Thymus (tissue), 11 donors: ENCODE measurements around the gene CEP76. TPM values are rescaled to one million over a fixed set of nuclear protein-coding genes. Genes with fewer than 3 reads are reported as not detected.

ENCODE experiments used
- DNase-seq, 9 donors: peaks; one replicate each; pipeline ENCODE4 v3.0.0-alpha.2; 2013; ENCODE audit warnings: low spot score in 9 of 9, low read depth in 6 of 9, missing footprints in 1 of 9
- H3K27ac ChIP-seq, 2 donors: one replicate each; pipeline ENCODE4 v1.5.1; 2013; ENCODE audit warnings: control low read depth in 1 of 2, low read depth in 1 of 2, low read length in 1 of 2, mild to moderate bottlenecking in 1 of 2, moderate library complexity in 1 of 2
- H3K27me3 ChIP-seq, 2 donors: one replicate each; pipeline ENCODE4 v1.5.1; 2013; ENCODE audit warnings: low read length in 1 of 2; ENCODE audit not compliant: control insufficient read depth in 2 of 2, insufficient read depth in 1 of 2
- H3K36me3 ChIP-seq, 2 donors: one replicate each; pipeline ENCODE4 v1.5.1; 2013; ENCODE audit warnings: low read length in 1 of 2, mild to moderate bottlenecking in 1 of 2, moderate library complexity in 1 of 2; ENCODE audit not compliant: control insufficient read depth in 2 of 2, insufficient read depth in 2 of 2
- H3K4me1 ChIP-seq, 2 donors: one replicate each; pipeline ENCODE4 v1.5.1; 2013; ENCODE audit warnings: low read length in 2 of 2; ENCODE audit not compliant: control insufficient read depth in 2 of 2, insufficient read depth in 2 of 2
- H3K4me3 ChIP-seq, 2 donors: one replicate each; pipeline ENCODE4 v1.5.1; 2013; ENCODE audit warnings: low read length in 2 of 2, control low read depth in 1 of 2, mild to moderate bottlenecking in 1 of 2
- H3K9me3 ChIP-seq, 2 donors: one replicate each; pipeline ENCODE4 v1.5.1; 2013; ENCODE audit warnings: low read length in 1 of 2, mild to moderate bottlenecking in 1 of 2; ENCODE audit not compliant: control insufficient read depth in 2 of 2, insufficient read depth in 1 of 2
- WGBS: extraction: QIAGEN DNeasy Blood & Tissue Kit; methylation state at CpG from one replicate; pipeline ENCODE4 v1.1.7; 2013; 5-methylcytosine and 5-hydroxymethylcytosine counted together
- polyA plus RNA-seq: library from polyadenylated mRNA; stranded (reverse); fragments of 200-250 nt; gene quantifications from one replicate; pipeline ENCODE4 v1.2.3, GENCODE V29; 2013
- total RNA-seq: library from RNA; stranded (reverse); fragments of 120-200 nt; gene quantifications from one replicate; pipeline ENCODE4 v1.2.4, GENCODE V29; 2013
- donor health status: healthy.

Gene CEP76
- total and polyA plus RNA-seq, 2 donors, result 4.7 to 14.4 TPM

DNA sequence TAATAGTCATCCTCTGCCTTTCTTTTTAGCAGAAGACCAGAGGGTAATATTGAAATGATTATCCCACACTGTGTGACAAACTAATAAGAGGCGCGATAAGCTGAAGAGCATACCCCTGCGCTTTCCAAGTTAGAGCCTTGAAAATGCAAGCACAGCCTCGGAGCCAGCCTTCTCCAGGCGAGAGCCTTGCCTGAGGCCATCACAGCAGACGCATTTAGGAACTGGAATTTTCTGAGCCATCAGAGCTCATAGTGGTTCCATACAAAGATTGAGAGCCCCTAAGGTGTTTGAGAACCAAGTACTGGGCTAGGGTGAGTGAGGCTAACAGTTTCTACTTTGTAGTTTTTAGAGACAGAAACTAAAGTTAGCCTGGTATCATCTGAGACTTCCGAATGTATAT lies 20.2 kb upstream of the CEP76 start:
- Histone ChIP-seq H3K36me3 (peaks cover 44 to 82% of the 10 kb centered on the region in 2 donors), H3K4me3 (no peak overlapping the region), H3K27ac (no peak overlapping the region), H3K4me1 (peaks cover 0 to 6% of the 10 kb centered on the region in 2 donors), H3K9me3 (no peaks in the 10 kb centered on the region), H3K27me3 (no peaks in the 10 kb centered on the region)
- DNase-seq, result no peak
- 85% methylated on average over 7 of the region's 7 CpGs for WGBS

DNA sequence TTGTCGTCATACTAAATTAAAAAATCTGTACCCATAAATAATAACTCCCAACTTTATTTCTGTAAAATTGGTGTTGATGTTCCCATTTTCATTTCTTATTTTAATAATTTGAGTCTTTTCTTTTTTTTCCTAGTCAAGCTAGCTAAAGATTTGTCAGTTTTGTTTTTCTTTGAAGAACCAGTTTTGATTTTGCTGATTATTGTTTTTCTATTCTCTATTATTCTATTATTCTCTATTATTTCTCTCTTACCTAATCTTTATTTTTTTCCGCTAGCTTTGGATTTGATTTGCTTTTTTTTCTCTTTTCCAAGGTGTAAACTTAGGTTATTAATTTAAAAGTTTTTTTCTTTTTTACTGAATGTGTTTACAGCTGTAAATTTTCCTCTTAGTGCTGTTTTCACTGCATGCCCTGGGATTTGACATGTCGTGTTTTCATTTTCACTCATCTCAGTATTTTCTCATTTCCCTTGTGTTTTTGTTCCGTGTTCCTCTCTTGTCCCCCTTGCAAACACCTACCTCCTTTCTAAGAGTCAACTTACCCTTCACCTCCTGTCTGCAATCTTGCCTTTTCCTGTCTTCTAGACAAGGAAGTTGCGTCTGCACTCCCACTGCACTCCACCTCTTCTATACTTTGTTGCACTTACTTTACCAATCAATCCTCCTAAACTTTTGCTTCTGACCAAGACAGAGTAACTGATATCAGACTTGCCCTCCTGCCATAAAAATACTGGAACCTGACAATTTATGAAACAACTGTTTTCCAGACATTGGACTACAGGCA lies 19.2 kb upstream of the CEP76 start:
- H3K27me3 ChIP-seq, result no peaks in the 10 kb centered on the region
- H3K36me3 ChIP-seq, result peaks cover 50 to 87% of the 10 kb centered on the region in 2 donors
- H3K4me3 ChIP-seq, result no peak overlapping the region
- H3K9me3 ChIP-seq, result no peaks in the 10 kb centered on the region
- H3K27ac ChIP-seq, result no peak overlapping the region
- H3K4me1 ChIP-seq, result peaks cover 0 to 3% of the 10 kb centered on the region in 2 donors
- DNase-seq, result no peak
- WGBS, result 97% methylated on average over 5 of the region's 5 CpGs

DNA sequence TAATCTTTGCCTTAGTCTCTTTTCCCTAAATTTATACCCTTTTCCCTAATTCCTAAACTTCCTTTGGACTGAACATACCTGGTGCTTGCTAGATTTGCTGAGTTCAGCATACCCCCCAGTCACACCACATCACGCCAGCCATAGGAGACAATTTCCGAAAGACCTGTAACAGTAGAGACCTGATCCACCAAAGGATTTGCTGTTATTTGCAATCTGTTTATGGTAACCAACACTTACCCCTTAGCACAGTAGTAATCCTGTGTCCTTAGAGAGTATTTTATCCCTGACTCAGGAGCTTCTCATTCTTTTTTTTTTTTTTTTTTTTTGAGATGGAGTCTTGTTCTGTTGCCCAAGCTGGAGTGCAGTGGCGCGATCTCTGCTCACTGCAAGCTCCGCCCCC lies 8.9 kb upstream of the CEP76 start:
- no peaks in the 10 kb centered on the region for H3K9me3 ChIP-seq
- H3K27ac ChIP-seq, result no peak overlapping the region
- DNase-seq, result no peak
- no peak overlapping the region for H3K4me3 ChIP-seq
- H3K36me3 ChIP-seq, result peaks cover 59 to 65% of the 10 kb centered on the region in 2 donors
- 98% methylated on average over 5 of the region's 5 CpGs for whole genome bisulfite sequencing
- H3K27me3 ChIP-seq, result no peaks in the 10 kb centered on the region
- H3K4me1 ChIP-seq, result no peaks in the 10 kb centered on the region

DNA sequence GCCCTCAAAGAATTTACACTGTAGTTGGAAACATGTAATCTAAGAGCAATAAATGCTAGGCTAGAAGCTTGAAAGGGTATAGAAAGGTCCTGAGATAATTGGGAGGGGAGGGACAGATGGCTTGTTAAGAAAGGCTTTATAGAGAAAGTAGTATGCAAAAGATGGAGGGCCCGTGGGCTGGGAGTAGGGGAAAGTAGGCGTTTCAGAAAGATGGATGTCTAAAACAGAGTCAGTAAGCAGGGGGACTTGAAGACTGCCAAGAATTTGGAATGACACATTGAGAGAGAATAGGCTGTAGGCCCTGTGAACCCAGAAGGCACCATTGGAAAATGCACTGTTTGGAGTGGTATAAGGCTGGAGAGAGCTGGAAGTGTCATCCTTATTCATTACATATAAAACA lies 1.1 kb upstream of the CEP76 start:
- Histone ChIP-seq H3K27me3 (no peaks in the 10 kb centered on the region), H3K4me1 (peaks cover 20 to 26% of the 10 kb centered on the region in 2 donors), H3K4me3 (peak overlapping the region; percentile 83 to 93), H3K9me3 (no peaks in the 10 kb centered on the region), H3K27ac (peak overlapping the region in 1 of 2 donors; percentile 96), H3K36me3 (peaks cover 11 to 28% of the 10 kb centered on the region in 2 donors)
- 2% methylated on average over 2 of the region's 2 CpGs for WGBS
- peak in 1 of 9 donors; percentile 30 for DNase-seq

DNA sequence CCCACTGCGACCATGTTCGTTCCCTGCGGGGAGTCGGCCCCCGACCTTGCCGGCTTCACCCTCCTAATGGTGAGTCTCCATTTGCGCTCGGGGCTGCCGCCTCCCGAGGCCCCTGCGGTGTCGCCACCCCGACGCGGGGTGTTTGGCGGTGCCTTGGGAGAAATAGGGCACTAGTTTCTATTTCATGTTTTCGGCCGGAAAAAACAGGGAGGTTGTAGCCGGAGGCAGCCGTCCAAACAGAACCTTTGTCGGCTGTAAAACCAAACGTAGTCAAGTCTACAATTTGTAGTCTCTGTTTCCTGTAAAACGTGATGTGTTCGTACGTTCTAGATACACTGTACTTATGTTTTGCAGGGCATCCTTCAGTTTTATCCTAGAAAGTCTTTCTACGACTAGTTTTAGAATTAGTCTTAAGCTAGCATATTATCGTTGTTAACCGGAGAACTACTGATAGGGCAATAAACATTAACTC lies 609 bp upstream of the CEP76 start:
- WGBS, result under 1% methylated on average over 28 of the region's 28 CpGs

DNA sequence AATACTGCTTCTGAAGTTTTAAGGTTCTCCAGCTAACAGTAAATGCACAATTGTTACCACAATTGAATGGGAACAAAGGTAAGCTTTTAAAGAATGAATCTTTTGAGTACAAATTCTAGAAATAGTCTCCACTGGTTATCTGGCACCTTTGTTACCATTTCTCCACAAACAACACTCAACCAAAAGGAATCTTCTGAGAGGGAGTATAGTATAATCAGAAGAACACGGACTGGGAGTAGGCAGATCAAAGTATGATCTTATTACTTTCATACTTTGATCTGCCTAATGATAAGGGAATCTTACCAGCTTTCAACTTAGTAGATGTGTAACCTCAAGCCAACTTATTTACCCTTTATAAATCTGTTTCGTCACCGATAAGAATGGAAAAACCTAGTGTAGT lies 1.4 kb downstream of the CEP76 start:
- Histone ChIP-seq H3K4me1 (peaks cover 20 to 26% of the 10 kb centered on the region in 2 donors), H3K27ac (no peak overlapping the region), H3K36me3 (peaks cover 4 to 20% of the 10 kb centered on the region in 2 donors), H3K9me3 (no peaks in the 10 kb centered on the region), H3K4me3 (peak overlapping the region; percentile 83 to 93), H3K27me3 (no peaks in the 10 kb centered on the region)
- peak in 1 of 9 donors; percentile 20 for DNase-seq
- WGBS, result 49% methylated on average over 3 of the region's 3 CpGs

More for the DNA sequence above, 609 bp upstream of the CEP76 start:
- Histone ChIP-seq H3K36me3 (peaks cover 11 to 29% of the 10 kb centered on the region in 2 donors), H3K4me3 (peak overlapping the region; percentile 83 to 93), H3K4me1 (peaks cover 20 to 26% of the 10 kb centered on the region in 2 donors), H3K27me3 (no peaks in the 10 kb centered on the region), H3K9me3 (no peaks in the 10 kb centered on the region), H3K27ac (peak overlapping the region; percentile 96 to 99)
- DNase-seq, result peak in 2 of 9 donors; percentile 27 to 38

DNA sequence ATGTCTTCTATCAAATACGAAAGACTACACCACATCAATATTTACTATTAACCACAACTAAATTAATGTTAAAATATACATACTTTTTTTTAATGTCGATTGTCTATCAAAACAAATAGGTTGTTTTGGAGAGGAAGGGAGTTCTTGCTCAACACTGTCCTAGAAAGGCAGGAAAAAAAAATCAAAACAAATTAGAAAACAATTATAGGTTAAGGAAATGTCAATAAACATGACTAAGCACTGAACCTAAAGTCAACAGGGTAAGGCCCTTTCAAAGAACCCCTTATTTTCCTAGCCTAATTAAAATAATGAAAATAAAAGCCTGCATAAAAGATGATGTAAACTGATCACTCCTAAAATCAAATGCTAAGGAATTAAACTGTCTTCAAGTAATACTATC lies 2.8 kb downstream of the CEP76 start:
- no peak overlapping the region for H3K4me3 ChIP-seq
- H3K27me3 ChIP-seq, result no peaks in the 10 kb centered on the region
- H3K4me1 ChIP-seq, result peaks cover 16 to 20% of the 10 kb centered on the region in 2 donors
- H3K27ac ChIP-seq, result no peak overlapping the region
- DNase-seq, result no peak
- H3K9me3 ChIP-seq, result no peaks in the 10 kb centered on the region
- H3K36me3 ChIP-seq, result peaks cover 4 to 19% of the 10 kb centered on the region in 2 donors
- 97% methylated on average over 2 of the region's 2 CpGs for WGBS

DNA sequence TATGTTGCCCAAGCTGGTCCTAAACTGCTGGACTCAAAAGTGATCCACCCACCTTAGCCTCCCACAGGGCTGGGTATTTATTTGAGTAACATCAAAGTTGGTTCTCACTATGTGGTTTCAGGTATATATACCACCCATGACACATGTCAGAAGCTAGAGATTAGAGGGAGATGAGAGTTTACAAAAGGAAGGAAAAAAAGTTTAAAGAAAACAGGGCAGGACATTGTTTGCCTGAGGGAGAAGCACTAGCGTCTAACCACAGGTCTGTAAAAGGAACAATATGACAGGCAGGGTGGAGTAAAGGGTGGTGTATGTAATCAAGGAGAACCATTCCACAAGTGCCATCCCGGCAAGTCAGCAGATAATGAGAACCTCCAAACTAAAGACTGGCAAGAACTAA lies 8.5 kb downstream of the CEP76 start:
- Histone ChIP-seq H3K4me1 (no peaks in the 10 kb centered on the region), H3K36me3 (peaks cover 25 to 47% of the 10 kb centered on the region in 2 donors), H3K4me3 (no peak overlapping the region), H3K27me3 (no peaks in the 10 kb centered on the region), H3K27ac (no peak overlapping the region), H3K9me3 (no peaks in the 10 kb centered on the region)
- 97% methylated on average over 2 of the region's 2 CpGs for WGBS
- no peak for DNase-seq

DNA sequence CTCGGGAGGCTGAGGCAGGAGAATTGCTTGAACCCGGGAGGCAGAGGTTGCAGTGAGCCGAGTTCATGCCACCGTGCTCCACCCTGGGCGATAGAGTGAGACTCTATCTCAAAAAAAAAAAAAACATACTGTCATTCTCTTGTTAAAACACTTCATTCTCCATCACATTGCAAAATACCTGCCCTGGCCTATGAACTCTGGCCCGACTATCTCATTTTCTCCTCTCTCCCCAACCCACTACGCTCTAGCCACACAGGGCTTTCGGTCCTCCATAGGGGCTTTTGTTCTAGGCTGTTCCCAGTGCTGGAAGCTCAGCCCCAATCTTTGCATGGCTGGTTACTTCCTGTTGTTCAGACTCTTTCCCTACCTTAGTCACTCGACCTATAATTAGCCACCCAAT lies 10.3 kb downstream of the CEP76 start:
- no peaks in the 10 kb centered on the region for H3K27me3 ChIP-seq
- no peak overlapping the region for H3K4me3 ChIP-seq
- H3K27ac ChIP-seq, result no peak overlapping the region
- H3K36me3 ChIP-seq, result peaks cover 22 to 43% of the 10 kb centered on the region in 2 donors
- H3K4me1 ChIP-seq, result no peaks in the 10 kb centered on the region
- no peak for DNase-seq
- 90% methylated on average over 9 of the region's 9 CpGs for WGBS
- H3K9me3 ChIP-seq, result no peaks in the 10 kb centered on the region
